ENCODE measurements around the gene GALNT14.

- TF ChIP-seq, protein P1, sequence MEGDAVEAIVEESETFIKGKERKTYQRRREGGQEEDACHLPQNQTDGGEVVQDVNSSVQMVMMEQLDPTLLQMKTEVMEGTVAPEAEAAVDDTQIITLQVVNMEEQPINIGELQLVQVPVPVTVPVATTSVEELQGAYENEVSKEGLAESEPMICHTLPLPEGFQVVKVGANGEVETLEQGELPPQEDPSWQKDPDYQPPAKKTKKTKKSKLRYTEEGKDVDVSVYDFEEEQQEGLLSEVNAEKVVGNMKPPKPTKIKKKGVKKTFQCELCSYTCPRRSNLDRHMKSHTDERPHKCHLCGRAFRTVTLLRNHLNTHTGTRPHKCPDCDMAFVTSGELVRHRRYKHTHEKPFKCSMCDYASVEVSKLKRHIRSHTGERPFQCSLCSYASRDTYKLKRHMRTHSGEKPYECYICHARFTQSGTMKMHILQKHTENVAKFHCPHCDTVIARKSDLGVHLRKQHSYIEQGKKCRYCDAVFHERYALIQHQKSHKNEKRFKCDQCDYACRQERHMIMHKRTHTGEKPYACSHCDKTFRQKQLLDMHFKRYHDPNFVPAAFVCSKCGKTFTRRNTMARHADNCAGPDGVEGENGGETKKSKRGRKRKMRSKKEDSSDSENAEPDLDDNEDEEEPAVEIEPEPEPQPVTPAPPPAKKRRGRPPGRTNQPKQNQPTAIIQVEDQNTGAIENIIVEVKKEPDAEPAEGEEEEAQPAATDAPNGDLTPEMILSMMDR (IDR thresholded peaks at IDR 0.05): no peak
- TF ChIP-seq POLR2A (IDR thresholded peaks at IDR 0.05): no peak
- no peak for TF ChIP-seq EP300 (IDR thresholded peaks at IDR 0.05)
Observed at GRCh38 chr2:30865892-30866681, 272.2 kb downstream of the GALNT14 start.

Measured in ovary (tissue), 3 donors.